NCI-H2196 treated with DMSO at 0.1 percent for 48 hours (cell line): ENCODE data around the gene SCAF4.
"Not testable (repeated sequence)": the region's sequence is repeated elsewhere in the genome, so short reads cannot be mapped to it uniquely, and the experiment has no call there.

ENCODE experiments used
- DNase-seq: peaks from one replicate; lab custom pipeline; 2025; ENCODE audit not compliant: unreplicated experiment; lab: John Stamatoyannopoulos, UW

SCAF4 gene

DNA sequence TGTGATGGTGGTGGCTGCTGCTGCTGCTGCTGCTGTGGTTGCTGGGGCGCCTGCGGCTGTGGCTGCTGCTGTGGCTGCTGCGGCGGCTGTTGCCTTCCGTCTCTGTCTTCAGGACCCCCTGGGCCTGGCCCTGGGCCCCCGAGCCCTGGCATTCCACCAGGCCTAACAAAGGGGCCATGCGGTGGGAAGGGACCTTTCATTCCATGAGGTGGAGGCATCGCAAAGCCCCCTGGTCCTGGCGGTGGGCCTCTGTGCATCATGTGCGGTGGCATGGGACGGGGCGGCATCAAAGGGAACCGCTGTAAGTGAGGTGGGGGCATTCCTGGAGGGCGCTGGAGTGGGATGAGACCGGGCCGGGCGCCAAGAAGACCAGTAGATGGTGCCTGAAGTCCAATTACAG is 60.0 kb downstream of the SCAF4 start:
- no peak for DNase-seq

DNA sequence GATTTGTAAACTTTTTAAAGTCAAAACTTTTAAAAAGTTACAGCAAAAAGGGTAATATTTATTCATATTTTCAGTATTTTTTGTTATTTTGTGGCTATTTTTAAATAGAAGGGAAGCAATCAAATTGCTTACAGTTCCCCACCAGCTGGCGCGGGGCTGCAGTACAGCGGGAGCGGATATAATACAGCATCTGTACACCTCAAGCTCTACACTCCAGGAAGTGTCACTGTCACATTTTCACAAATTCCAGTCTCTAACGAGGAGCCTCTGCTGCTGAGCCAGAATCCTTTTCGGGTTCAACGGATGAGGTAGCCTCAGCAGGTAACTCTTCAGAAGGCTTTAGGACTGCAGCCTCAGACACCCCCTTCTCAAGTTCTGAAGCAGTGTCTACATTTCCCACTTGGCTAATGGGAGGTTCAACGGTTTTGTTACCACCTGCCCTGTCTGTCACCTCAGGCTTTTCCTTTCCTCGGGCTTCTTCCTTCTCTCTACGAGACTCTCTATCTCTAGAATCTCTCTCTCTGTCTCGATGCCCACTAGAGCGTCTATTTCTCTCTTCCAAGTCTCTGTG is 60.7 kb downstream of the SCAF4 start:
- no peak for DNase-seq

DNA sequence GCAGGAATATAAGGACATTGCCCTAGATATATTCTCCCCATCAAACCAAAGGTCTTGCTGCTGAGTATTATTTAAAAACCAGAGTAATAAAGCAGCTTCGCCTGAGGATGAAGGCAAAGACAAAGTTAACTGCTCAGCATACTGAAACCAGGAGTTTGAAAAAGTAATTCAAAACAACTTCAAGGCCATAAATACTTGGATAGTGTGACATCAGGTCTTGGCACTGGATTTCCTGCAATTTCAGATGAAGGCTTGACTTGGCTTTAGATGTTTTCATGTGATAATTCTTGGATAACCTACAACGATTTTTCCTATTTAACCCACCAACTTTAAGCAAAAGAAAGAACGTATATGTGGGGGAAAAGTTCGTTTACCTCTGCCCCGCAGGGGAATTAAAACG is 61.8 kb downstream of the SCAF4 start:
- no peak for DNase-seq

DNA sequence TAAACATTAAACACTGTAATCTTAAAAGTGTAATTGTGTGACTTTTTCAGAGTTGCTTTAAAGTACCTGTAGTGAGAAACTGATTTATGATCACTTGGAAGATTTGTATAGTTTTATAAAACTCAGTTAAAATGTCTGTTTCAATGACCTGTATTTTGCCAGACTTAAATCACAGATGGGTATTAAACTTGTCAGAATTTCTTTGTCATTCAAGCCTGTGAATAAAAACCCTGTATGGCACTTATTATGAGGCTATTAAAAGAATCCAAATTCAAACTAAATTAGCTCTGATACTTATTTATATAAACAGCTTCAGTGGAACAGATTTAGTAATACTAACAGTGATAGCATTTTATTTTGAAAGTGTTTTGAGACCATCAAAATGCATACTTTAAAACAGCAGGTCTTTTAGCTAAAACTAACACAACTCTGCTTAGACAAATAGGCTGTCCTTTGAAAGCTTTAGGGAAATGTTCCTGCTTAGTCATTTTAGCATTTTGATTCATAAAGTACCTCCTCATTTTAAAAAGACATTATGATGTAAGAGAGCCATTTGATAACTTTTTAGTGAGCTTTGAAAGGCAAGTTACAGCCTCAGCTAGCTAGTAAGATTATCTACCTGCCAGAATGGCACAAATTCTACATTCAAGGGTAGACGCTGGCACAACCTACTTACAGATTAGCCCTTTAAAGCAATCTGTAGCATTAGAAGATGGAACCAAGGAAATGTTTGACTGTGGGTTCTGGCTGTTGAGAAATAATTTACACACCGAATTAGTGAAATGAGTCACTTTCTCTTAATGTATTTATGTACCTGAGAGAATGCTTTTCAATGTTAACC is 63.0 kb downstream of the SCAF4 start:
- no peak for DNase-seq

DNA sequence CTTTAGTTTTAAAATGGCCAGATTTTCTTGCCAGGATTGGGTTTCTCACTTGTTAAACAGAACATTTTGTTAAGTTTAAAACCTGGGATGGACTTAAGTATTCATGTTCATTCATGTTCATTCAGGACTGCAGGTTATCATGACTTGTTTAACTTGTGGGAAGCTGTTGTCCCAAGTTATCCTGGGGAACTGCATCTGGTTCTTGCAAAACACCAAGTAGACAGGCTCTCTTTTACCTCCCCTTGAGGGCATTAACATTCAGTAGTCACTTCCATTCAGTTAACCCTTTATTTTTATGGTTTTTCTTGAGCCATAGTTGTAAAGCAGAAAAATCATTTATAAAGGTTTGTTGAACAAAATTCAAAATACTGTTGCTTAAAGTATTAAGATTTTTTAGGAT is 64.3 kb downstream of the SCAF4 start:
- no peak for DNase-seq

DNA sequence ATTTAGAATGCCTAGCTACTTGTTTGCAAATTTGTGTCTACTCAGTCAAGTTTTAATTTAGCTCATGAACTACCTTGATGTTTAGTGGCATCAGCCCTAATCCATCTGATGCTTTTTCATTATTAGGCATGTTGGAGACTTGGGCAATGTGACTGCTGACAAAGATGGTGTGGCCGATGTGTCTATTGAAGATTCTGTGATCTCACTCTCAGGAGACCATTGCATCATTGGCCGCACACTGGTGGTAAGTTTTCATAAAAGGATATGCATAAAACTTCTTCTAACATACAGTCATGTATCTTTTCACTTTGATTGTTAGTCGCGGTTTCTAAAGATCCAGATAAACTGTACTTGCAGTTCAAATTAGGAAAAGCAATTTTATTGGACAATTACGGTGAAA is 64.8 kb downstream of the SCAF4 start:
- DNase-seq = no peak

DNA sequence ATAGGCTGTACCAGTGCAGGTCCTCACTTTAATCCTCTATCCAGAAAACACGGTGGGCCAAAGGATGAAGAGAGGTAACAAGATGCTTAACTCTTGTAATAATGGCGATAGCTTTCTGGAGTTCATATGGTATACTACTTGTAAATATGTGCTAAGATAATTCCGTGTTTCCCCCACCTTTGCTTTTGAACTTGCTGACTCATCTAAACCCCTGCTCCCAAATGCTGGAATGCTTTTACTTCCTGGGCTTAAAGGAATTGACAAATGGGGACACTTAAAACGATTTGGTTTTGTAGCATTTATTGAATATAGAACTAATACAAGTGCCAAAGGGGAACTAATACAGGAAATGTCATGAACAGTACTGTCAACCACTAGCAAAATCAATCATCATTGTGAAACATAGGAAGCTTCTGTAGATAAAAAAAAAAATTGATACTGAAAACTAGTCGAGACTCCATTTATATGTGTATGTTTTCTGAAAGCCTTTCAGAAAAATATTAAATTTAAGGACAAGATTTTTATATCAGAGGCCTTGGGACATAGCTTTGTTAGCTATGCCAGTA is 65.4 kb downstream of the SCAF4 start:
- no peak for DNase-seq

DNA sequence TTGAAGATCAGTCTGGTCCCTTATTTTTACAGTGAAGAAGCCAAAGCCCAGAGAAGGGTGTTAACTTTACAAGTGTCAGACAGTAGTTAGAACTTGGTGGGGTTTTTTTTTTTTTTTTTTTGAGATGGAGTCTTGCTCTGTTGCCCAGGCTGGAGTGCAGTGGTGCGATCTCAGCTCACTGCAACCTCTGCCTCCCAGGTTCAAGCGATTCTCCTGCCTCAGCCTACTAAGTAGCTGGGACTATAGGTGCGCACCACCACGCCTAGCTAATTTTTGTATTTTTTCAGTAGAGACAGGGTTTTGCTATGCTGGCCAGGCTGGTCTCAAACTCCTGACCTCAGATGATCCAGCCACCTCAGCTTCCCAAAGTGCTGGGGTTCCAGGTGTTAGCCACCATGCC is 66.0 kb downstream of the SCAF4 start:
- DNase-seq = not testable (repeated sequence)

DNA sequence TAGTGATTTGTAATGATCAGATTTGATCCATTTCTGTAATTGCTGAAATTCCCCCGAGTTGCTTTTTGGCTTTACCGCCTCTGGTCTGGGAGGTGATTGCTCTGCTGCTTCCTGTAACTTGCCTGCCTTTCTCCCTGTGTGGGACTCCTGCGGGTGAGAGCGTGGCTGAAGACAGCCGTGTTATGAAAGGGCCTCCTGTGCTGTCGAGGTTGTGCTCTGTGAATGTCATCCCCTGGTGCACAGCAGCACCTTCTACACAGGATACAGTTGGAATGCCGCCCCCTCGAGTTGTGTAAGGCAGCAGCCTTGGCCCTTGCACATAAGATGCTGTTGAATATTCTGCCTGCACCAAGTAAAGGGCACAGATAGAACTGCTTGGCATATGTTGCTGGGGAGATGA is 66.5 kb downstream of the SCAF4 start:
- no peak for DNase-seq

DNA sequence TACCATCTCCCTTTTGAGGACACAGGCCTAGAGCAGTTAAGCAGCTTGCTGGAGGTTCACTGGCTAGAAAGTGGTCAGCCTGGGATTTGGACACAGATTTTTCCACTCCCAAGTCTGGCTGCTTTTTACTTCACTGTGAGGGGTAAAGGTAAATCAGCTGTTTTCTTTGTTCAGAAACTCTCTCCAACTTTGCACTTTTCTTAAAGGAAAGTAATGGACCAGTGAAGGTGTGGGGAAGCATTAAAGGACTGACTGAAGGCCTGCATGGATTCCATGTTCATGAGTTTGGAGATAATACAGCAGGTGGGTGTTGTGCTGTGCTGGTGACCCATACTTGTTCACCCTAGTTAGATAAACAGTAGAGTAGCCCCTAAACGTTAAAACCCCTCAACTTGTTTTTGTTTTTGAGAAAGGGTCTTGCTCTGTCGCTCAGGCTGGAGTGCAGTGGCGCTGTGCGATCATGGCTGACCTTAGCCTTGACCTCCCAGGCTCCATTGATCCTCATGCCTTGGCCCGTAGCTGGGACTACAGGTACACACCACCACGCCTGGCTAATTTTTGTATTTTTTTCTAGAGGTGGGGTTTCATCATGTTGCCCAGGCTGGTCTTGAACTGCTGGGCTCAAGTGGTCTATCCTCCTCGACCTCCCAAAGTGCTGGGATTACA is 68.2 kb downstream of the SCAF4 start:
- DNase-seq = no peak

DNA sequence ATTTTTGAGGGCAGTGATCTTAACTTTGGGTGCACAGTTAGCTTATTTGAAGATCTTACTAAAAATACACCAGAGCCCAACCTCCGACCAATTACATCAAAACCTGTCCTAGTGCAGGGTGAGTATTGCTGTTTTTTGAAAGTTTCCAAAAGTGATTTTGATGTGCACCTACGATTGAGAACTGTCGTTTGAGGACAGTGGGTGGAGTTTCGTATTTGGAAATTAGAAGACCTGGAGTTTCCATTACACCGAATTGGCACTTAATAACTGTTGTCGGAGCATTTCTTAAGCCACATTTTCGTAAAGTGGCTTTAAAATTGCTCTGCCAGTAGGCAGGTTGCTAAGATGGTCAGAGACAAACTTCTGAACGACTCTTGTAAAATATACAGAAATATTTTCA is 71.3 kb downstream of the SCAF4 start:
- DNase-seq = no peak

DNA sequence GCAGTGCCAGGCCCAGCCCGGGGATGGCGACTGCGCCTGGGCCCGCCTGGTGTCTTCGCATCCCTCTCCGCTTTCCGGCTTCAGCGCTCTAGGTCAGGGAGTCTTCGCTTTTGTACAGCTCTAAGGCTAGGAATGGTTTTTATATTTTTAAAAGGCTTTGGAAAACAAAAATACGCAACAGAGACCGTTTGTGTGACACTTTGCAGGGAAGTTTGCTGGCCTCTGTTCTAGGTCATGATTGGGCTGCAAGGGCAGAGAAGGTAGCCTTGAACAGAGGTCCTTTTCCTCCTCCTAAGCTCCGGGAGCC is 71.7 kb downstream of the SCAF4 start:
- DNase-seq = no peak

DNA sequence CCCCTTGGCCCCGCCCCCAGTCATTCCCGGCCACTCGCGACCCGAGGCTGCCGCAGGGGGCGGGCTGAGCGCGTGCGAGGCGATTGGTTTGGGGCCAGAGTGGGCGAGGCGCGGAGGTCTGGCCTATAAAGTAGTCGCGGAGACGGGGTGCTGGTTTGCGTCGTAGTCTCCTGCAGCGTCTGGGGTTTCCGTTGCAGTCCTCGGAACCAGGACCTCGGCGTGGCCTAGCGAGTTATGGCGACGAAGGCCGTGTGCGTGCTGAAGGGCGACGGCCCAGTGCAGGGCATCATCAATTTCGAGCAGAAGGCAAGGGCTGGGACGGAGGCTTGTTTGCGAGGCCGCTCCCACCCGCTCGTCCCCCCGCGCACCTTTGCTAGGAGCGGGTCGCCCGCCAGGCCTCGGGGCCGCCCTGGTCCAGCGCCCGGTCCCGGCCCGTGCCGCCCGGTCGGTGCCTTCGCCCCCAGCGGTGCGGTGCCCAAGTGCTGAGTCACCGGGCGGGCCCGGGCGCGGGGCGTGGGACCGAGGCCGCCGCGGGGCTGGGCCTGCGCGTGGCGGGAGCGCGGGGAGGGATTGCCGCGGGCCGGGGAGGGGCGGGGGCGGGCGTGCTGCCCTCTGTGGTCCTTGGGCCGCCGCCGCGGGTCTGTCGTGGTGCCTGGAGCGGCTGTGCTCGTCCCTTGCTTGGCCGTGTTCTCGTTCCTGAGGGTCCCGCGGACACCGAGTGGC is 72.2 kb downstream of the SCAF4 start, which contains the start of gene SOD1:
SOD1 (plus strand) TSS at position 158 of the 723 bp plus-strand sequence; CDS start at position 235, 77 bp downstream.
- DNase-seq = peak; percentile 88

DNA sequence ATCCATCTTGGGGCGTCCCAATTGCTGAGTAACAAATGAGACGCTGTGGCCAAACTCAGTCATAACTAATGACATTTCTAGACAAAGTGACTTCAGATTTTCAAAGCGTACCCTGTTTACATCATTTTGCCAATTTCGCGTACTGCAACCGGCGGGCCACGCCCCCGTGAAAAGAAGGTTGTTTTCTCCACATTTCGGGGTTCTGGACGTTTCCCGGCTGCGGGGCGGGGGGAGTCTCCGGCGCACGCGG is 72.7 kb downstream of the SCAF4 start:
- DNase-seq = no peak

DNA sequence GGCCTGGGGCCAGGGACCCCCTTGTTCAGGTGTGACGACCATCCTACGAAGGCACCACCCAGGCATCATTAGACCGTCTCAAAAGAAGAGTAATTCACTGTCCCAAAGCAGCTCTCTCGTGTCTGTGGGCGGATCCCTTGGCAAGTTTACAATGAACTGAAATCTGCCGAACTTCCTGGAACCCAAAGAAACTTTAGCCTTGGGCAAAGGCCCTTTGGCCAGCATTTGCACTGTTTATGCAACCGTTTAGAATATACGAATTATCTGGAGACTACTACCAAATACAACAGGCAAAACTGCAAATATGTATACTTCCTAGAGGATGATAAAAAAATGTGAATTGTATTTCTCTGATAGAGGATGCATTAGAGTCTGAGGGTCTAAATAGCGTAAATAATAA is 73.9 kb downstream of the SCAF4 start:
- no peak for DNase-seq

DNA sequence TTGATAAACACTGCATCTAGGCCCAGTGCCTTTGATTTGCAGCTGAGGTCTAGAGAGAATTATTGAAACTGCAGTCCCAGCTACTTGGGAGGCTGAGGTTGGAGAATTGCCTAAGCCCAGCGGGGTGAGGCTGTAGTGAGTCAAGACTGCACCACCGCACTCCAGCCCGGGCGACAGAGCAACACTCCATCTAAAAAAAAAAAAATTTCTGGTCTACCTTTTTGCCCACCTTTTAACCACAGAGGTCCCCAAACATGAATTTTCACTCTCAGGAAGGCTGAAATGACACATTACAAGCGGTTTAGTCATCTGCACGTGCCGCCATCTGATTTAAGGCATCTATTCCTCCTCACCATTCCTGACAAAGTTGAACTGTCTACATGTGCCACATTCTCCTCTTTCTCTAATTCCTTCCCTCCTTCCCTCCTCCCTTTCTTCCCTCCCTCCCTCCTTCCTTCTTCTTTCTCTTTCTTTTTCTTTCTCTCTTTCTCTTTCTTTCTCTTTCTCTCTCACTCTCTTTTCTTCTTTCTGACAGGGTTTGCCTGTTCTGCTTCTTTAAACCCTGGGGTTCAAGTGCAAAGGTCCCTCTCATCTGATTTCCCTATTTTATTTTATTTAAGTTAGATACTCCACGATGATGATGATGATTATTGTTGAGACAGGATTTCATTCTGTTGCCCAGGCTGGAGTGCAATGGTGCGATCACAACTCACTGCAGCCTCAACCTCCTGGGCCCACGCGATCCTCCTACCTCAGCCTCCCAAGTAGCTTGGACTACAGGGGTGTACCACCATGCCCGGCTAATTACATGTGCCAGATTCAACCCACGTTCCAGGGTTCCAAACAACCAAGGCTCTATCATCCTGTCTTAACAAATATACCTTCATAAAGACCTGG is 75.5 kb downstream of the SCAF4 start:
- no peak for DNase-seq

DNA sequence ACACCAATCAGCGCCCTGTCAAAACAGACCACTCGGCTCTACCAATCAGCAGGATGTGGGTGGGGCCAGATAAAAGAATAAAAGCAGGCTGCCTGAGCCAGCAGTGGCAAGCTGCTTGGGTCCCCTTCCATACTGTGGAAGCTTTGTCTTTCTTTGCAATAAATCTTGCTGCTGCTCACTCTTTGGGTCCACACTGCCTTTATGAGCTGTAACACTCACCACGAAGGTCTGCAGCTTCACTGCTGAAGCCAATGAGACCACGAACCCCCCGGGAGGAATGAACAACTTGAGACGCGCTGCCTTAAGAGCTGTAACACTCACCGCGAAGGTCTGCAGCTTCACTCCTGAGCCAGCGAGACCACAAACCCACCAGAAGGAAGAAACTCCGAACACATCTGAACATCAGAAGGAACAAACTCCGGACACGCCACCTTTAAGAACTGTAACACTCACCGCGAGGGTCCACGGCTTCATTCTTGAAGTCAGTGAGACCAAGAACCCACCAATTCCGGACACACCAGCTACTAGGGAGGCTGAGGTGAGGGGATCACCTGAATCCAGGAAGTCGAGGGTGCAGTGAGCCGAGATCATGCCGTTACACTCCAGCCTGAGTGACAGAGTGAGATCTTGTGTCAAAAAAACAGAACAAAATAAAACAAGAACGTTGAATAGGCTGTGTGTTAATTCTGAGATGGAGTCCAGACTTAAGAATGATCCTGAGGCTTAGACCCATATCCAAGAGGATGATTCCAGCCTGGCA is 76.9 kb downstream of the SCAF4 start:
- DNase-seq = not testable (repeated sequence)

DNA sequence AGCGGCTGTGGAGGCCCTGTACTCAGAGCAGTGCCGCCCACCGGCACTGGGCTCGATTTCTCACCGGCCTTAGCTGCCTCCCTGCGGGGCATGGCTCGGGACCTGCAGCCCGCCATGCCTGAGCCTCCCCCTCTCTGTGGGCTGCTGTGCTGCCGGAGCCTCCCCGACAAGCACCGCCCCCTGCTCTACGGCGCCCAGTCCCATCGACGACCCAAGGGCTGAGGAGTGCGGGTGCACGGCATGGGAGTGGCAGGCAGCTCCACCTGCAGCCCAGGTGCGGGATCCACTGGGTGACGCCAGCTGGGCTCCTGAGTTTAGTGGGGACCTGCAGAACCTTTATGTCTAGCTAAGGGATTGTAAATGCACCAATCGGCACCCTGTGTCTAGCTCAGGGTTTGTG is 77.6 kb downstream of the SCAF4 start:
- no peak for DNase-seq

DNA sequence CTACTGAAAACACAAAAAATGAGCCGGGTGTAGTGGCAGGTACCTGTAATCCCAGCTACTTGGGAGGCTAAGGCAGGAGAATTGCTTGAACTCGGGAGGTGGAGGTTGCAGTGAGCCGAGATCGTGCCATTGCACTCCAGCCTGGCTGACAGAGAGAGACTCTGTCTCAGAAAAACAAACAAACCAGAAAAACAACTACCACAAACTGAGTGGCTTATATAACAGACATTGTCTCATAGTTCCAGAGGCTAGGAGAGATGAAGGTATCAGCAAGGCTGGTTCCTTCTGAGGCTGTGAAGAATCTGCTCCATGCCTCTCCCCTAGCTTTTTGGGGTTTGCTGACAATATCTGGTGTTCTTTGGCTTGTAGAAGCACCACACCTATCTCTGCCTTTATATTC is 80.4 kb downstream of the SCAF4 start:
- not testable (repeated sequence) for DNase-seq

DNA sequence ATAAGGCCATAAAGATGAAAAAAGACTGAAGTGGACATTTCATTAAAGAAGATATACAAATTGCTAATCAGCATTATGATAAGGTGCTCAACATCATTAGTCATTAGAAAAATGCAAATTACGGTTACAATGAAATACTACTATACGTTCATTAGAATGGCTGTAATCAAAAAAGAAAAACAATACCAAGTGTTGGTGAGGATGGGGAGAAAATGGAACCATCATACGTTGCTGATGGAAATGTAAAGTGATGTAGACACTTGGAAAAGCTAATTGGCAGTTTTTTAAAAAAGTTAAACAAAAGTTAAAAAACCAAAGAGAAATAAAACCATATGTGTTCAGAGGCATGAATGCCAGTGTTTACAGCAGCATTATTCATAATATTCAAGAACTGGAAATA is 81.0 kb downstream of the SCAF4 start:
- no peak for DNase-seq
